ENCODE measurements around the gene CDKAL1. TPM values are rescaled to one million over a fixed set of nuclear protein-coding genes. Genes with fewer than 3 reads are reported as not detected.
A peak's percentile ranks its signal among the peaks of the same experiment; 100 is the strongest.
"Not testable (repeated sequence)": the region's sequence is repeated elsewhere in the genome, so short reads cannot be mapped to it uniquely, and the experiment has no call there.

The CDKAL1 gene
- total RNA-seq, 2 experiments from 2014 or later: 22.1 to 23.4 TPM

GRCh38 chr6:20640181-20640580 lies 105.9 kb downstream of the CDKAL1 start:
- no peak overlapping the region for H3K4me3 Mint-ChIP-seq
- CTCF ChIA-PET: no interaction called here
- no peaks in the 10 kb centered on the region for H3K9me3 Mint-ChIP-seq (ENCODE audit: low read depth)
- intact Hi-C loops (cut with DNase I, micrococcal nuclease): no loop called here
- POLR2A ChIA-PET: no interaction called here
- DNase-seq: no peak
- H3K27me3 Mint-ChIP-seq: no peaks in the 10 kb centered on the region
- peaks cover 25% of the 10 kb centered on the region for H3K36me3 Mint-ChIP-seq (ENCODE audit: low read depth)
- no peak overlapping the region for H3K27ac Mint-ChIP-seq
- no peak for ATAC-seq
- H3K4me1 Mint-ChIP-seq: peaks cover 4% of the 10 kb centered on the region

GRCh38 chr6:20642441-20642840 lies 108.2 kb downstream of the CDKAL1 start:
- CTCF ChIA-PET: no interaction called here
- H3K4me3 Mint-ChIP-seq: no peak overlapping the region
- ATAC-seq (no peak), DNase-seq (no peak)
- intact Hi-C loops (cut with DNase I, micrococcal nuclease): no loop called here
- peaks cover 21% of the 10 kb centered on the region for H3K36me3 Mint-ChIP-seq (ENCODE audit: low read depth)
- H3K9me3 Mint-ChIP-seq (ENCODE audit: low read depth): no peaks in the 10 kb centered on the region
- no peaks in the 10 kb centered on the region for H3K27me3 Mint-ChIP-seq
- no peak overlapping the region for H3K27ac Mint-ChIP-seq
- POLR2A ChIA-PET: no interaction called here
- peaks cover 5% of the 10 kb centered on the region for H3K4me1 Mint-ChIP-seq

- Mint-ChIP-seq H3K27me3 (no peaks in the 10 kb centered on the region), H3K27ac (no peak overlapping the region), H3K4me3 (no peak overlapping the region), H3K9me3 (ENCODE audit: low read depth) (peaks cover 2% of the 10 kb centered on the region), H3K4me1 (peaks cover 9% of the 10 kb centered on the region), H3K36me3 (ENCODE audit: low read depth) (peaks cover 28% of the 10 kb centered on the region)
- DNase-seq (peak; percentile 15), ATAC-seq (no peak)
- ChIA-PET CTCF (no interaction called here), POLR2A (no interaction called here)
- intact Hi-C loops (cut with DNase I, micrococcal nuclease): no loop called here
Observed at GRCh38 chr6:20644667-20645370, 110.6 kb downstream of the CDKAL1 start.

GRCh38 chr6:20645572-20645971 lies 111.3 kb downstream of the CDKAL1 start:
- intact Hi-C loops (cut with DNase I, micrococcal nuclease); H3K4me1 Mint-ChIP-seq; DNase-seq; POLR2A ChIA-PET; H3K27me3 Mint-ChIP-seq; ATAC-seq; H3K4me3 Mint-ChIP-seq; CTCF ChIA-PET; H3K9me3 Mint-ChIP-seq (ENCODE audit: low read depth); H3K27ac Mint-ChIP-seq: not testable (repeated sequence)
- peaks cover 30% of the 10 kb centered on the region for H3K36me3 Mint-ChIP-seq (ENCODE audit: low read depth)

DNA sequence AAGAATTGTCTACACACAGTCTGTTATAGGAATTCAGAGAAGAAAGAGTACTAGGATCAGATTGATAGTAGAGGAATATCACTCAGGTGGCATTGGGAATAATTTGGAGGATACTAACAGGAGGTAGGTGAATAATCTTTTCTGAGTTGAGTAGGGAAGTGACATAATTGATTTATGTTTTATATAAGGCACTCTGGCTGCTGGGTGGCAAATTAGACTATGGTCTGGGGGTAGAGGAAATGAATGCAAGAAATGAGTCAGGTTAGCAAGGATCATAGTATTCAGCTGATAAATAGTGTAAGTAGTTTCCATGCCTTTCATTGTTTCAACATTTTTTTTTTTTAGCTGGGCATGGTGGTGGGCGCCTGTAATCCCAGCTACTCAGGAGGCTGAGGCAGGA lies 113.3 kb downstream of the CDKAL1 start:
- POLR2A ChIA-PET: no interaction called here
- intact Hi-C loops (cut with DNase I, micrococcal nuclease): no loop called here
- H3K36me3 Mint-ChIP-seq (ENCODE audit: low read depth): peaks cover 42% of the 10 kb centered on the region
- no peaks in the 10 kb centered on the region for H3K27me3 Mint-ChIP-seq
- no peak overlapping the region for H3K4me3 Mint-ChIP-seq
- CTCF ChIA-PET: no interaction called here
- no peak for ATAC-seq
- no peak overlapping the region for H3K27ac Mint-ChIP-seq
- H3K9me3 Mint-ChIP-seq (ENCODE audit: low read depth): peaks cover 2% of the 10 kb centered on the region
- H3K4me1 Mint-ChIP-seq: peaks cover 16% of the 10 kb centered on the region
- no peak for DNase-seq

GRCh38 chr6:20649696-20650470 lies 115.6 kb downstream of the CDKAL1 start:
- ATAC-seq; H3K27ac Mint-ChIP-seq; H3K27me3 Mint-ChIP-seq; intact Hi-C loops (cut with DNase I, micrococcal nuclease); DNase-seq; H3K4me3 Mint-ChIP-seq; H3K9me3 Mint-ChIP-seq (ENCODE audit: low read depth): not testable (repeated sequence)
- ChIA-PET POLR2A (interaction anchor here (0.8 kb wide), 1 partner anchor 458 kb away, joined by 6 read pairs; no protein-coding TSS in a partner anchor), CTCF (interaction anchor here (0.7 kb wide), 1 partner anchor 489 kb away, joined by 3 read pairs; no protein-coding TSS in a partner anchor)
- peaks cover 47% of the 10 kb centered on the region for H3K36me3 Mint-ChIP-seq (ENCODE audit: low read depth)
- H3K4me1 Mint-ChIP-seq: peaks cover 13% of the 10 kb centered on the region

GRCh38 chr6:20652299-20653084 lies 118.2 kb downstream of the CDKAL1 start:
- POLR2A ChIA-PET: no interaction called here
- ATAC-seq: no peak
- no peak for DNase-seq
- CTCF ChIA-PET: no interaction called here
- H3K4me3 Mint-ChIP-seq: no peak overlapping the region
- intact Hi-C loops (cut with DNase I, micrococcal nuclease): no loop called here
- peaks cover 16% of the 10 kb centered on the region for H3K4me1 Mint-ChIP-seq
- no peak overlapping the region for H3K27ac Mint-ChIP-seq
- H3K36me3 Mint-ChIP-seq (ENCODE audit: low read depth): peaks cover 51% of the 10 kb centered on the region
- H3K27me3 Mint-ChIP-seq: no peaks in the 10 kb centered on the region
- H3K9me3 Mint-ChIP-seq (ENCODE audit: low read depth): peaks cover 2% of the 10 kb centered on the region

DNA sequence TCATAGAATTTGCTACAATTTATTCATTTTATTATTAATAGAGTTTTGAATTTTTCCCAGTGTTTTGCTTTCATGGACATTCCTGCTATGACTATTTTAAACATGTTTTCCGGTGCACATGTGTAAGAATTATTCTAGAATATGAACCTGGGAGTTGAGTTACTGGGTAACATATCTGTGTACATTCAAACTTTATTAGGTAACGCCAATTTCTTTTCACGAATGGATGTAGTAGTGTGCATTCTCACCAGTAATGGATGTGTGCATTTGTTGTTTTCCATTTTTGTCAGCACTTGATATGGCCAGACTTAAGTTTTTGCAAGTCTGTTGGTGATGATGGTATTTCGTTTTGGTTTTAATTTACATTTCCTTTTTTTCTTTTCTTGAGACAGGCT lies 118.8 kb downstream of the CDKAL1 start:
- intact Hi-C loops (cut with DNase I, micrococcal nuclease): no loop called here
- ChIA-PET CTCF (no interaction called here), POLR2A (no interaction called here)
- H3K9me3 Mint-ChIP-seq (ENCODE audit: low read depth): peaks cover 2% of the 10 kb centered on the region
- H3K27ac Mint-ChIP-seq: no peak overlapping the region
- DNase-seq (no peak), ATAC-seq (no peak)
- no peaks in the 10 kb centered on the region for H3K27me3 Mint-ChIP-seq
- peaks cover 13% of the 10 kb centered on the region for H3K4me1 Mint-ChIP-seq
- H3K36me3 Mint-ChIP-seq (ENCODE audit: low read depth): peaks cover 49% of the 10 kb centered on the region
- no peak overlapping the region for H3K4me3 Mint-ChIP-seq

DNA sequence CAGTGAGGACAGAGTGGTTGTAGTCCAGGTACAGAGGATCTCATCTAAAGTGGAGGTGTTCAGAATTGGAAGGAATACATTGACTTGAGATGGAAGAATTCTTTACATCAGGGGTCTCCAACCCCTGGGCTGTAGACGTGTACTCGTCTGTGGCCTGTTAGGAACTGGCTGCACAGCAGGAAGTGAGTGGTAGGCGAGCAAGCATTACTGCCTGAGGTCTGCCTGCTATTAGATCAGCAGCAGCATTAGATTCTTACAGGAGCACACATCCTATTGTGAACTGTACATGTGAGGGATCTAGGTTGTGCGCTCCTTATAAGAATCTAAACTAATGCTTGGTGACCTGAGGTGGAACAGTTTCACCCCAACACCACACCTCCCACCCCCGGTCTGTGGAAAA lies 121.1 kb downstream of the CDKAL1 start:
- ChIA-PET POLR2A (no interaction called here), CTCF (interaction anchor here (0.7 kb wide), 1 partner anchor 37 kb away, joined by 4 read pairs; no protein-coding TSS in a partner anchor)
- ATAC-seq (no peak), DNase-seq (no peak)
- peaks cover 13% of the 10 kb centered on the region for H3K4me1 Mint-ChIP-seq
- H3K4me3 Mint-ChIP-seq: no peak overlapping the region
- H3K27me3 Mint-ChIP-seq: no peaks in the 10 kb centered on the region
- intact Hi-C loops (cut with DNase I, micrococcal nuclease): no loop called here
- H3K27ac Mint-ChIP-seq: no peak overlapping the region
- peaks cover 44% of the 10 kb centered on the region for H3K36me3 Mint-ChIP-seq (ENCODE audit: low read depth)
- H3K9me3 Mint-ChIP-seq (ENCODE audit: low read depth): no peaks in the 10 kb centered on the region

DNA sequence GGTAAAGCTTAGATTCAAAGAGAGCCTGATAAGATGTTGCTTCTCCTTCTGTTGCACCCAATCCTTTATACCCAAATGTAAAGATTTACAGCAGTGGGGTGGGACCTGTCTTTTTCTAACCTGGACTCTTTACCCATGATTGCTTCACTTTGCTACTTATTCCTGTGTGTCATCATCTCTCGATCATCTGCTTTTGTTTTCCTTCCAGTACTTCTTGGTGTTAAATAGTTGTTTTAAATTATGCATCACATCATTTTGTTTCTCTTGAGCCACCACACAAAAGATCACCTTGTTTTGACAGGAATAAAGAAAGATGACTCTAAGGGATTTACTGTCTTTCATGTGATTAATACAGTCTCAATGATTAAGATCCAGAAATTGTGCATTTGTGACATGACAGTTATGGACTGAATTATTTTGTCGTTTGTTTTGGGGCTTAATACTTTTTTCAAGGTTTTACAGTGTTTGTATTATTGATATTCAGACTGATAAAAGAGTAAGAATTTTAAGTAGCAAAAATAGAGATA lies 123.1 kb downstream of the CDKAL1 start:
- ATAC-seq (peak; percentile 47), DNase-seq (no peak)
- Mint-ChIP-seq H3K27ac (no peak overlapping the region), H3K4me1 (peaks cover 13% of the 10 kb centered on the region), H3K27me3 (no peaks in the 10 kb centered on the region), H3K36me3 (ENCODE audit: low read depth) (peaks cover 26% of the 10 kb centered on the region), H3K9me3 (ENCODE audit: low read depth) (no peaks in the 10 kb centered on the region), H3K4me3 (no peak overlapping the region)
- ChIA-PET CTCF (no interaction called here), POLR2A (no interaction called here)
- intact Hi-C loops (cut with DNase I, micrococcal nuclease): no loop called here

DNA sequence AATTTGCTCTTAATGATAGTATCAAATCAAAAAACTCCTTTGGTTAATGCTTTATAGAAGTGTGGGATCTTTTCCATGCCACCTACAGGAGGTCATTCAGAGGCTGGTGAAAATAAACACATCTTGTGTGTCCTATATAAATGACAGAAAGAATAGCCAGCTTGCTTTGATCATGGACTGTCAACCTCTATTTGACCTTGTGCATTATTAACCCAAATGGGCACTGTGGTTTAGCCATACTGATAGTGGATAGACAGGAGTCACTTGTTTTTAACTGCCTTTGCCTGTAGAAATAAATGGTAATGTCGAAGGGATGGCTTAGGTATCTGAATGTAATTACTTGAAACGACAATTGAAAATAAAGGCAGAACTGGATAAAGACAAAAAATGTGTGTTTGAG lies 123.8 kb downstream of the CDKAL1 start:
- Mint-ChIP-seq H3K27me3 (no peaks in the 10 kb centered on the region), H3K4me3 (no peak overlapping the region), H3K4me1 (peaks cover 13% of the 10 kb centered on the region), H3K36me3 (ENCODE audit: low read depth) (peaks cover 21% of the 10 kb centered on the region), H3K27ac (no peak overlapping the region), H3K9me3 (ENCODE audit: low read depth) (no peaks in the 10 kb centered on the region)
- ATAC-seq: no peak
- intact Hi-C loops (cut with DNase I, micrococcal nuclease): no loop called here
- ChIA-PET POLR2A (no interaction called here), CTCF (no interaction called here)
- DNase-seq: no peak
